CMK (cell line): ENCODE measurements around the gene DYNLT3.

Experiments used
- DNase-seq: peaks from one replicate; pipeline ENCODE4 v3.0.0-alpha.2; 2010; ENCODE audit warnings: low read depth

DYNLT3 gene, protein sequence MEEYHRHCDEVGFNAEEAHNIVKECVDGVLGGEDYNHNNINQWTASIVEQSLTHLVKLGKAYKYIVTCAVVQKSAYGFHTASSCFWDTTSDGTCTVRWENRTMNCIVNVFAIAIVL

DNA sequence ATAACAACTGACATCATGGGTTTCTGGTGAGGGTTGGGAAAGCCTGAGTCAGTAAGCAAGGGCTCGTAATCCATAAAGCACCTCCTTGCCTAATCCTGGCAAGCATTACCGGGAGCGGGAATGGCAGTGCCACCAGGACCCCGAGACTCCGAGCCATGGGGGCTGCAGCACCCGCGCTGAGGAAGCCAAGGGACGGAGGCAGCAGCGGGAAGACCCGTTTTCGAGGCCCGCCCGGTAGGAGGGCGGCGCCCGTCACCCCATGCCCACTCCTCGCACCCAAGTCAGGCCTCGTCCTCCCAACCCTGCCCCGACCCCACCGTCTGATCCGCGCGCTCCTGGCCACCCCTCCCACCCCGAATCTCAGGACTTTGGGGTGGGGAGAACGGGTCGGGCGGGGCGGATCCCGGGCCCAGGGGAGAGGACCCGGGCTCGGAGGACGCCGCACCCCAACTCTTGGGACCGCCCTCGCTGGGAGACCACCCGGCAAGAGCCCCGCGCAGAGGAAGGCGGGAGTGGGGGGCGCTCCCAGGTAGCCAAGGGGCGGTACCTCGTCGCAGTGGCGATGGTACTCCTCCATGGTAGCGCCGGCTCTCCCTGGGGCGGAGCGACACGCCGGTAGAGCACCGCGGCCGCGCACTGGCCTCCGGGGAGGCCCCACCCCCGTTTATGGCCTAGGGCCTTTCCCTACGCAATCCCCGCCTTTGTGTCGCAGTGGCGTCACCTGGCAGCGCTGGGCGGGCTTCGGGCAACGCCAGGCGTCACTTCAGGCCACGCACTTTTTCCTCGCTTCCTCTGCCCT, at the start of gene DYNLT3:
DYNLT3 (minus strand) TSS at position 638 of the 799 bp plus-strand sequence; CDS start at position 577, 61 bp downstream.
- peak; percentile 61 for DNase-seq

DNA sequence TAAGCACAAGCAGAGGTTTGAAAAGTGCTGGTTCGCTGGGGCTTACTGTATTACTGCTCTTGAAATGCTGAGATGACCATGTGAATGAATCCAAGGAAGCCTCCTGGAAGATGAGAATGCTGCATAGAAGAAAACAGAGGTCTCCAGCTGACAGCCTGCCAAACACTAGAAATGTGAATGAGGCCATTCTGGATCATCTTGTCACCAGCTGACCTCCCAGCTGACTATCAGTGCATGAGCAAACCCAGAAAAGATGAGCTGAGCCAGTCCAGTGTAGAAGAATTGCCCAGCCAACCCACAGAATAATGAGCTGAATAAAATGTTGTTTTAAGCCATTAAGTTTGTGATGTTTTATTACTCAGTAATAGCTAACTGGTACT, 49.1 kb upstream of the DYNLT3 start:
- DNase-seq: no peak

DNA sequence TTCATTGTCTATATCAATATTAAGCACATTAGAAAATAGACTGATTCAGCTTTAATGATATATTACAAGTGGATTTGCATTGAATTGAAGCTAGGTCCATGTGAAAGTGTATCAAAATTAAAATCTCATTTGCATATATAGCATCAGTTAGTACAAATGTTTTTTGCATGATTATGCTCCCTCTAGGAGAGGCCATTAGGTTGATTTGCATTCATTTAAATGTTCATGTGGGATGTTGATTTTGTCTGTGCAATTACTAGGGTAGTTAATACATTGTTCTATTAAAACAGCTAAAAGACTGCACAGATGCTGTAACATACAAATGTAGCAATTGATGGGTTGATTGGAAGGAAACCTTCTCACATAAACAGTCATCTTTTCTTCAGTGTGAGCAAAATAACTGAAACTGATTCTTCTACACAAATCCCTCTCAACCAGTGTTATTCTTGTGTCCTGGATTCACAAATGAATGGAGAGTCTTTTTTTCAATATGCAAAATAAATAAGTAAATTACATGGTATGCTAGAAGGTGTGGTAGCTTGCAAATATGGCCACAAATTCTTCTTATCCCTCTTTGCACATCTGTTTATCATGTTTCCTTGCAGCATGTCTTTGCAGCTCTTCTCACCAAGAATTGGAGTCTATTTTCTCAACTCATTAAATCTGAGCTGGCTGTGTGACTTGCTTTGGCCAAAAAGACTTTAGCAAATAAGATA, 48.6 kb upstream of the DYNLT3 start:
- no peak for DNase-seq

DNA sequence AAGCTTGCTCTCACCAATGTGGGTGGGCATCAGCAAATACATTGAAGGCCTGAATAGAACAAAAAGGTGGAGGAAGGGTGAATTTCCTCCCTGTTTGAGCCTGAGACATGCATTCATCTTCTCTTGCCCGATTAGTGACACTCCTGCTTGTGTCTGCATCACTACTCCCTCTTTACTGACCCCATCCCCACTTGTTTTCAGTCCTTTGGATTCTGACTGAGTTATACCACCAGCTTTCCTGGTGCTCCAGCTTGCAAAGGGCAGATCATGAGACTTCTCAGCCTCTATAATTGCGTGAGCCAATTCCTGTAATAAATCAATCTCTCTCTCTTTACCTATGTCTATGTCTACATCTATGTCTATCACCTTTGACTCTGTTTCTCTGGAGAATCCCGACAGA, 47.4 kb upstream of the DYNLT3 start:
- no peak for DNase-seq

DNA sequence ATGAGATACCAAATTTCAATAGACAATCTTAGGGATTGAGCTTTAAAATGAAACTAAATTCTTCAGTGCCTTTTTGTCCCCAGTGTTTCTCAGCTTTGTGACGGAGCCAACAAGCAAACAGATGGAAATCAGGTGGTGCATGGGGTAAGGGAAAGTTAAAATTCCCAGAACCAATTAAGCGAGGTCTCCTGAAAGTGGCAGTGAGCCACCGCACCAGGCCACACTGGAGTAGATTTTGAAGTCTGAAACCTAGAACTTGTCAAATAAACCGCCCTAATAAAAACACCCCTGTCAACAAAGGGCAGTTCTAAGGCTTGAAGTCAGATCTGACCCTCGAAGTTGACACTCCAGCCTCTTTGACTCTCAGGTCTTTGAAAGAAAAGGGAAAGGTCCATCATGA, 40.6 kb upstream of the DYNLT3 start:
- no peak for DNase-seq

DNA sequence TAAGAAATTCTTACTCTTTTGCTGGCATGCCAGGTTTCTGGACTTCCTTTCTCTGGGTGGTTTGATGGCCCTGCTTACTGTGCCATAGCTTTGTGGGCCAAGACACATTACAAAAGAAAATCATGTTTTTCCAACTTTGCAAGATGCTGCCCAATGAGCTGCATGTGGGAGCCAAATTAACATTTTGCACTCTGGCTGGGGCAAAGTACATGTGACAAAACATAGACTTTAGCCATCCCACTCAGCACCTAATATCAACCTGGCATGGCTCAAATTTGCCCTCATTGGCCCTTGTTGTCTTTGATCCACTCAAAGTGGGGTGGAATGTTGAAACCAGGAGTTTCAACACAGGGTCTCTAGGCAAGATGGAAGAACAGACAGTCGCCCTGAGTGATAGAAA, 40.0 kb upstream of the DYNLT3 start:
- DNase-seq: no peak

DNA sequence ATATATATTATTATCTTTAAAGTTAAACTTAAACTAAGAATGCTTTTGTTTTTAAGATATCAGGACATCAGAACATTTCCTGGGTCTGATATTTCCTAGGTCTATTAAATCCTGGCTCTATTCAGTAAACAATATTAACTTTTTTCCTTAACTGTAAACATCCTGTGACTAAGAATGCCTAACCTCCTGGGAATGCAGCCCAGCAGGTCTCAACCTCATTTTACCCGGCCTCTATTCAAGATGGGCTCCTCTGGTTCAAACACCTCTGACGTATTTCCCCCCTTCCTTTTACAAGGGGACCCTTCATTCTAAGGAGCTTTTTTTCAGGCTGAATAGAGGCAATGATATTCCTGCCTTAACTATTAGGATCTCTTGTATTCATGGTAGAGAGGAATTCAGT, 35.8 kb upstream of the DYNLT3 start:
- no peak for DNase-seq

DNA sequence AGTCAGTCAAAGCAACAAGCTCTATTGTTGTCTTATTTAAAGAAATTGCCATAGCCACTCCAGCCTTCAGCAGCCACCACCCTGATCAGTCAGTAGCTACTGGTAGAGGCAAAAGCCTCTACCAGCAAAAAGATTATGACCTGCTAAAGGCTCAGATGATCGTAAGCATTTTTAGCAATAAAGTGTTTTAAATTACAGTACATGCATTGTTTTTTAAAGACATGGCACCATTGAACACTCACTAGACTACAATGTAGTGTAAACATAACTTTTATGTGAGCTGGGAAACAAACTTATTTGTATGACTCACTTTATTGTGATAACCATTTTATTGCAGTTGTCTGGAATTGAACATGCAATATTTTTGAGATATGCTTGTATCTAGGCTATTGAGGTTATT, 32.3 kb upstream of the DYNLT3 start:
- no peak for DNase-seq

DNA sequence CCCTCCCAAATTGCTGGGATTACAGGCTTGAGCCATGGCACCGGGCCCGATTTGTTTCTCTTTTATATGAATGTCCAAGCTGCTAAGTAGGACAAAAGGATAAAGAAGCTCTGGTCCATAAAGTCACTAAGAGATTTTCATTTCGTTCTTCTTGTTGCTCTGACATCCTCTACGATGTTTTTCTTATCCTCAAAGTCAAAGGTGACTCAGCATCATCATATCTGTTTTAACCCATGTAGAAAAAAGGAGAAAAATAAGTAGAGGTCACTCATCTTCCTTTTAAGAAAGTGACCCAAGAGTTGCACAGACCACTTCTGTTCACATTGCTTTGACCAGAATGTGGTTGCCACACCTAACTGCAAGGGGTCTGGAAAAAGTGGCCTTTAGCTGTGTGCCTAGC, 29.3 kb upstream of the DYNLT3 start:
- DNase-seq: no peak

DNA sequence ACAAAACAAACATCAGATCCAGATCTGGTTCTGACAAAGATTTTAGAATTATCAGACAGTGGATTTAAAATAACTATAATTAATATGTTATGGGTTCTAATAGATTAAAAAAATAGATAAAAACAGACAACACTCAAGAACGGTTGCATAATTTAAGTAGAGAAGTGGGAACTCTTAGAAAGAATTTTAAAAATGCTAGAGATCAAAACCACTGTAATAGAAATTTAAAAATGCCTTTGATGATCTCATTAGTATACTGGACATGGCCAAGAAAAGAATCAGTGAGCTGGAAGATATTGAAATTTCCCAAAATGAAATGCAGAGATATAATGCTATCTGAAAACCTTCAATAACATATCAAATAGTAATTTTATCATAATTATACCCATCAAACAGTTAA, 28.3 kb upstream of the DYNLT3 start:
- DNase-seq: no peak

DNA sequence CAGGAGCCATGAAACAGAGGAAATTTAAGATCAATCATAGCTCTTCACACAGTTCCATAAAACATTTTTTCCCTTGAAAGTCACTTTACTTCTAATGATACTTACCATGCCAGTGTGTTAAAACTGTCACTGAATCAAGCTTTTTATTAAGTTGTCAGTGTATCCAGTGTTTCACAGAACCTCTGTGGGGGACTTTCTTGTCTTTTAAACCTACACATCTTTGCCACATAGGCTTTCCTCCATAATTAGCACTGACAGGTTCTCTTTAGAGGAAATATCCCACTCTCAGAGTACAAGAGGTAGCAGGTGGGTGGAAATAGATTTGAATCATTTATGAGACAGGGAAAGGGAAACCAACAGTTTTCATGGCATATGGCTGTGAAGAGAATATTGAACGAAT, 25.8 kb upstream of the DYNLT3 start:
- DNase-seq: no peak

DNA sequence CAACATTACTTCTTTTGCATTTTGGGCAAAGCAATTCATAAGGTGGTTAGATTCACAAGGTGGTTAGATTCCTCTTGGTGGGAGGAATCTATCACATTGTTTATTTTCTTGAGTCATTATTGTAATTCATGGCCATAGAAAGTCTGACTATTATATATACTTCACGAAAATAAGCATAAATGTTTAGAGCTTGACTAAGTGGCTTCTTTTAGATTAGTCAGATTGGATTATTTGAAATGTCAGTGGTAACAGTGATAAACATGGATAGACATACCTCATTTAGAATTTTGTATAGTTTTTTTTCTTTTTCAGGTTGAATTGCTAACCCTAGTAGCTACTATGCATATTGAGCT, 24.9 kb upstream of the DYNLT3 start:
- no peak for DNase-seq

DNA sequence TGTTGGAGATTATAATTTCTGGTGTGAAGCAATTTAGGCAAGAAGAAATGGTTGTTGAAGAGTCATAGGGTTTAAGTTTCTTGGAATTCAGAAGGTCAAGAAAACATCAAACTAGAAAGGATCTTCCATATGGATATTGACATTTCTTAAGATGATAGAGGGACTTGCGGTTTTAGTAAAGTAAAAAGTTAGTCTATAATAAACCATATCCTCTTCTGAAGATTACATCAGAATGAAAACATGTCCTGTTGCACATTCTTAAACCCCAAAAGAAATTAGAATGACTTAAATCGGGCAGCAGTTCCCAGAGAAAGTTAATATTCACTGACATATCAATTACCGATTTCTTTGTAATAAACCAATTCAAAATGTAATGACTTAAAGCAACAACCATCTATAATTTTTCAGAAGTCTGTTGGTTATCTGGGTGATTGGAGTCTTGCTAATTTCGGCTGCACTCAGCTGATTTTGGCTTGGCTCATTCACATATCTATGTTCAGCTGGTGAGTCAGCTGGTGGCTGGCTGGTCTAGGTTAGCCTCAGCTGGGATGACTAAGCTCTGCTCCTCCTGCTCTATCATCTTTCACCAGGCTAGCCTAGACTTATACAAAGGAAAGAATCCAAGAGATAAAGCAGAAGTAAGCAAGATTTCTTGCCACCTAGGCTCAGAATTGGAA, 24.4 kb upstream of the DYNLT3 start:
- peak; percentile 1 for DNase-seq

DNA sequence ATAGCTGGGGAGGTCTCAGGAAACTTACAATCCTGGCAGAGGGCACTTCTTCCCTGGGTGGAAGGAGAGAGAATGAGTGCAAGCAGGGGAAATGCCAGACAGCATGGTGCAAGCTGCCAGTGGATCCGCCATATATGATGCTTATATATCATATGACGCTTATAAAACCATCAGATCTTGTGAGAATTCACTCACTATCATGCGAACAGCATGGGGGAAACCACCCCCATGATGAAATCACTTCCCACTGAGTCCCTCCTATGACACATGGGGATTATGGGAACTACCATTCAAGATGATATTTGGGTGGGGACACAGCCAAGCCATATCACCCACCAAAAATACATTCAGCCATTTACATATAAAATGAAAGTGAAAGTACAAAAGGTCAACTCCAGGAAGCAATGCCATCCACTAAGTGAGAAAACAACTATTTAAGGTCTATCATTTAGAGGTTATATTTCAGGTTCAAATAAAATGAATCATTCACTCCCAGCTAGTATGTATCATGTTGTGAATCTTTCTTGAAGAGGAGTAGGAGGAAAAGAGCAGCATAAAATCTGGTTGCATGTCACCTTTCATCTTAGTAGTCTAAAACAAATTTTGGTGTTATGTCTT, 20.3 kb upstream of the DYNLT3 start:
- DNase-seq: no peak

DNA sequence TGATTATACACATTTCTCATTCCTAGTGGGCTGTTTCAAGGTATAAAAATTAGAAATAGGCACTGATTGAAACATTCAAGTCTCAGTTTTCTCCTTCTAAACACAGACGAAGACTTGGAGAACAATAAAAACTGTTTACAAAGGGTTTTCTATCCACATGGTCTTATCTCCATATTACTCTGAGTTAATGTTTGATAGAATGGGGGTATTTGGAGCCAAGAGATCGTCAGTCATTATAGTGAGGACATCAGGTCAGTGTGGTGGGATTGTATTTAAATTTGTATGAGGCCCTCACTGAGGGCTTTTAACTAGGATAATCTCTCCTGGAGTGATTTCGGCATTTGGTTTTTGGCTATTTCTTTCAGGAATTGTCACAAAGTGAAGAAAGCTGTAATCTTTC, 16.4 kb upstream of the DYNLT3 start:
- DNase-seq: no peak

DNA sequence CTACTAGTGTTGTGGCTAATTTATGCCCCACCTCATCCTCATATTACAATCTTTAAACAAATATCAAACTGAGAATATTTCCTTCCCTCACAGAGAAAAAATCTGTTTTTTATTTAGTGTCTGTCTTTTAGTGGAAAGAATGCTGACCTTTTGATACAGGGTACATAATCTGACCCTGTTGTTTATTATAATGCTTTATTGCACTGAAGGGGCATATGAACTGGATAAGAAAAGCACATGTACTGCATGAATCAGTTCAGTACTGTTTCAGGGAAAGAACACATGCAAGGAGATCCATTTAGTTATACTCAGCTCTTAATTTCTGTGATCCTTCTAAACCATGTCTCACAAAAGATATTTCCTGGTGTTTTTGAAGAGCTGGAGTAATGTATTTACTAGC, 15.5 kb upstream of the DYNLT3 start:
- DNase-seq: no peak

DNA sequence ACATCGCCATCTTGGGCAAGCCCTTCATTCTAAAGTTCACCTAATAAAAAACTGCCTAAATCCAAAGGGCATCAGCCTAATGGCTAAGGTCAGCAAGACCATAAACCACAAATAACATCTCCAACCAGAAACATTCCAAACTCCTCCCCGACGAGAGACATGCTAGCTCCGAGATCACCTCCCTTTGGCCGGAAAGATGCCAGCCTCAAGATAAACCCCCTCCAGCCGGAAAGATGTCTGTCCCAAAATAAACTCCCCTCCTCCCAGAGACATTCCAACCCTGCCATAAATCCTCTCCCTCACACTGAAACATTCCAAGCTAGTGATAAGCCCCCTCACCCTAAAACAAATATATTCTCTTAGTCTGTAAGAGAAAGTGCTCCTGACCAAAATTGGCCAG, 13.3 kb upstream of the DYNLT3 start:
- DNase-seq: no peak

DNA sequence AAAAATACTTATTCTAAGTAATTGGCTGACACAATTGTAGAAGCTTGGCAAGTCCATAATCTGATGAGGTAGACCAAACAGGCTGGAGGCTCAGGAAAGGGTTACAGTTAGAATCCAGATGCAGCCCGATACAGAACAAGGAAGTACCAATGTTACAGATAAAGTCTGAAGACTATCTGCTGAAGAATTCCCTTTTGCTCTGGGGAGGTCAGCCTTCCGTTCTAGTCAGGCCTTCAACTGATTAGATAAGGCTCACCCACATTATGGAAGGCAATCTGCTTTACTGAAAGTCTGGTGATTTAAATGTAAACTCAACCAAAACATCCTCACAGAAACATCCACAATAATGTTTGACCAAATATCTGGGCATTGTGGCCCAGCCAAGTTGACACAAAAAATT, 7.4 kb upstream of the DYNLT3 start:
- DNase-seq: peak; percentile 62

DNA sequence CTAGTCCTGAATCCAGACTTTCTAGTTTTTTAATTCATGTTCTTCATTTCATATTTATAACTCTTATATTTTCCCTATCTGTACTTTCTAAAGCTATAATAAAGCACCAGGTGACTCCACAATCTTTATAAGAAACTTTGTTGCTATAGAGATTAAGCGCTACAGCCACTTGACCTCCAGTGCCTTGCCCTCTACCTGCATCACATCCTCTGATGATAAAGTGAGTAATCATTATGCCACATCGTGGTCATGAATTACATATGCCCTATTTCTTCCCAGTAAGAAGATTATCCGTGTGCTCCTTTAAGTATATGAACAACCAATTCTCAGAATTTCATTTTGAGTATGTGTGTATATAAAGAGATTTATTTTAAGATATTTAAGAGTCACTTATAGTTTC, 6.8 kb upstream of the DYNLT3 start:
- DNase-seq: no peak

DNA sequence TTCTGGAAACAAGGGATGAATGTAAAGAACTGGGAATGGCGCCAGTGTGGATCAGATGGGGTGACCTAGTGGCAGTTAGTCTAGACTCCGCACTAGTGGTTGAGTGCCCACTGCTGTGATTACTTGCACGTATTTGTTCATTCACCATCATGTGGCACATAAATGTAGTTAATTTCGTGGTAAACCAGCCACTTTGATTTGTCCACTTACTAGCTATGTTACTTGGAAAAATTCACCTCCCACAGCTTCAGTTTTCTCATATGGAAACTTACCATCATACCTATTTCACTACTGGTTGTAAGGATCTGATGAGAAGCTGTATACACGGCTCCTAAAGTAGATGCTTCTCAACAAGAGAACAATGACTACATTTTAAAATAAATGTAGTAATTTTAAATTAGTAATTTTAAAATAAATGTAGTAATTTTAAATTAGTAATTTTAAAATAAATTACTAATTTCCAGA, 394 bp upstream of the DYNLT3 start:
- no peak for DNase-seq

DNA sequence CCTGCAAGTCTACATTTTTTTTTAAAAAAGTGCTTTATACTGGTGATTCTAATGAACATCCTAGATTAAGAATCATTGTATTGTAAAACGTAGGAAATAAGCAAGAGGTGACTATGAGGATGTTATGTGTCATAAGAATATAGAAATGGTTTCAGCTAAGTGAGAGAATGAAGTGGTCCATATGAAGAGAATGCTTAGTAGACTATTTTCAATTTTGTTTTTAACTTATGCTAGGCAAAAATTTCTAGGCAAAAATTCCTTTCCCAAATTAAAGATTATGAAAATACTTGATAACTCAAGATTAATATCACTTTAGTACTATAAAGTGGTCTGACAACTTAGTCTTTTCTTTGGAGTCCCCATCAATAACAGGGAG, 825 bp downstream of the DYNLT3 start:
- DNase-seq: no peak

DNA sequence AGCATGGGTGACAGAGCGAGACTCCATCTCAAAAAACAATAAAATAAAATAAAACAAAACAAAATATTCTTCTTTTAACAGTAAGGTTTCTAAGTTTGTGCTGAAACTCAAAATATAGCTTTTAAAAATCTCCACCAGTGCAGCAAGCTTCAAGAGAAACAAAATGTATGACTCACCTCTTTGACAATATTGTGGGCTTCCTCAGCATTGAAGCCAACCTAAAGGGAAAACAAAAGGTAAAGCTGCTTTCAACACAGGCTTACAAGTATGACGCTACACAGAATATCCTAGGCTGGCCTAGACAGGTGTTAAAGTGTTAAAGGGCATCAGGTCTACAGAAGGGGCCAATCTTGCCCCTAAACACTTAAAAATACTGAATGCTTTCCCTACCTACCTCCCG, 1.2 kb downstream of the DYNLT3 start:
- no peak for DNase-seq

DNA sequence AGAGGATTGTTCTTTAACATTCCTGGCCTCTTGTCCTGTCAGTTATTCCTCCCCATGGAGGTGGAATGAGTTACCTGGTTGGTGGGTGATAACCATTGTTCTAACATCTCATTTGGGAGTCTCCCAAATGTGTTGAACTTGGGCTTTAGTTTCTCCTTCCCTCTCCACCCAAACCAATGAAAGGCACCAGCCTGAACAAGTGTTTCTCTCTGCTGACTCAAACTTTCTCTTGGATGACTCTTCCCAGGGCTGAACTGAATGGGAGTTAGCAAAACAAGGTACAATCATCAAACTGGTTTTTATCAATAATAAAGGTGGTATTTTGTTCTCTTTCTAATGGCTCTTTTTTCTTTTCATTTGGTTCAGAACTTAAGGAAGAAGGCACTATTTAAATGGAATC, 2.7 kb downstream of the DYNLT3 start:
- no peak for DNase-seq
